Esophagus squamous epithelium (tissue), 4 donors: ENCODE data around the gene C1orf198.

Experiments
- CTCF ChIP-seq, 6 experiments: fragments of 450-650 bp in 4 of 6; fragments of 200-600 bp in 2 of 6; sonication (generic) in 2 of 6; IDR thresholded peaks; one replicate each; pipeline ENCODE4 v1.5.1; 2016 to 2019; ENCODE audit warnings: antibody characterized with exemption in 6 of 6, mild to moderate bottlenecking in 4 of 6, moderate library complexity in 4 of 6
- POLR2A ChIP-seq, 4 donors: fragments of 450-650 bp; IDR thresholded peaks; one replicate each; pipeline ENCODE4 v1.6.1; 2017; ENCODE audit warnings: antibody characterized with exemption in 4 of 4, mild to moderate bottlenecking in 4 of 4, moderate library complexity in 3 of 4

GRCh38 chr1:230793463-230793745 lies 74.9 kb downstream of the C1orf198 start:
- TF ChIP-seq CTCF (IDR thresholded peaks at IDR 0.05) = no peak
- TF ChIP-seq POLR2A (IDR thresholded peaks at IDR 0.05) = no peak
